GM11168 (cell line): ENCODE results near the gene ERO1B.
"Not testable (repeated sequence)": the region's sequence is repeated elsewhere in the genome, so short reads cannot be mapped to it uniquely, and the experiment has no call there.

Experiments
- in situ Hi-C: fragments of 300-500 bp; cut with MboI; formaldehyde crosslinking; loops from one replicate; pipeline ENCODE4 v1.12.0; 2022; ENCODE audit warnings: low sequenced_read_pairs; ENCODE audit not compliant: unreplicated experiment

ERO1B gene

GRCh38 chr1:236204656-236205055 lies 77.1 kb downstream of the ERO1B start:
- in situ Hi-C loops = no loop called here

GRCh38 chr1:236204039-236204438 lies 77.7 kb downstream of the ERO1B start:
- in situ Hi-C loops = no loop called here

GRCh38 chr1:236201786-236202185 lies 80.0 kb downstream of the ERO1B start:
- in situ Hi-C loops = no loop called here

GRCh38 chr1:236200925-236201324 lies 80.8 kb downstream of the ERO1B start:
- in situ Hi-C loops = no loop called here

GRCh38 chr1:236193184-236193583 lies 88.6 kb downstream of the ERO1B start:
- in situ Hi-C loops = no loop called here

- in situ Hi-C loops = not testable (repeated sequence)
Observed at GRCh38 chr1:236188084-236188483, 93.7 kb downstream of the ERO1B start.

- in situ Hi-C loops = not testable (repeated sequence)
Observed at GRCh38 chr1:236186471-236186870, 95.3 kb downstream of the ERO1B start.

- in situ Hi-C loops = no loop called here
Observed at GRCh38 chr1:236185687-236186086, 96.1 kb downstream of the ERO1B start.

- in situ Hi-C loops = no loop called here
Observed at GRCh38 chr1:236181059-236181458, 100.7 kb downstream of the ERO1B start.

- in situ Hi-C loops = no loop called here
Observed at GRCh38 chr1:236179634-236180033, 102.1 kb downstream of the ERO1B start.

GRCh38 chr1:236176337-236177336 lies 105.1 kb downstream of the ERO1B start:
- in situ Hi-C loops = no loop called here

GRCh38 chr1:236175642-236176336 lies 106.0 kb downstream of the ERO1B start:
- in situ Hi-C loops = no loop called here

- in situ Hi-C loops = no loop called here
Observed at GRCh38 chr1:236173174-236173767, 108.5 kb downstream of the ERO1B start.

- in situ Hi-C loops = no loop called here
Observed at GRCh38 chr1:236172041-236172579, 109.6 kb downstream of the ERO1B start.

GRCh38 chr1:236168716-236169429 lies 112.9 kb downstream of the ERO1B start:
- in situ Hi-C loops = no loop called here

- in situ Hi-C loops = no loop called here
Observed at GRCh38 chr1:236167578-236167977, 114.2 kb downstream of the ERO1B start.

GRCh38 chr1:236167154-236167553 lies 114.6 kb downstream of the ERO1B start:
- in situ Hi-C loops = no loop called here

GRCh38 chr1:236166041-236166440 lies 115.7 kb downstream of the ERO1B start:
- in situ Hi-C loops = no loop called here
